Mesodermal cell (in vitro differentiated cells): ENCODE measurements around the gene FAM83D.

ENCODE experiments used
- H3K27ac ChIP-seq: 2 replicates; pipeline ENCODE4 v1.7.0; 2013; ENCODE audit warnings: mild to moderate bottlenecking, low read depth, low read length, moderate library complexity; ENCODE audit not compliant: severe bottlenecking
- H3K36me3 ChIP-seq: 2 replicates; pipeline ENCODE4 v1.7.1; 2013; ENCODE audit warnings: mild to moderate bottlenecking, low read length, moderate library complexity; ENCODE audit not compliant: control insufficient read depth, insufficient read depth
- H3K4me1 ChIP-seq: one replicate; pipeline ENCODE4 v1.7.1; 2013; ENCODE audit warnings: mild to moderate bottlenecking, low read length; ENCODE audit not compliant: insufficient read depth, control insufficient read depth, poor library complexity, severe bottlenecking
- H3K4me3 ChIP-seq: 2 replicates; pipeline ENCODE4 v1.7.0; 2013; ENCODE audit warnings: low read length, control low read depth, mild to moderate bottlenecking; ENCODE audit not compliant: insufficient read depth, poor library complexity, severe bottlenecking; ENCODE audit errors: extremely low read depth
- H3K9me3 ChIP-seq: 2 replicates; pipeline ENCODE4 v1.7.1; 2013; ENCODE audit warnings: mild to moderate bottlenecking, low read length, moderate library complexity; ENCODE audit not compliant: control insufficient read depth
- WGBS, 2 experiments: methylation state at CpG; one replicate each; pipeline ENCODE4 v1.1.5; 2013; ENCODE audit warnings: missing lambda C conversion rate in 2 of 2; ENCODE audit not compliant: insufficient coverage in 2 of 2; 5-methylcytosine and 5-hydroxymethylcytosine counted together

FAM83D gene

GRCh38 chr20:38896009-38896594, 30.1 kb upstream of the FAM83D start:
- Histone ChIP-seq H3K4me3 (no peak overlapping the region), H3K4me1 (peaks cover 2% of the 10 kb centered on the region), H3K36me3 (no peaks in the 10 kb centered on the region), H3K27ac (no peak overlapping the region), H3K9me3 (no peaks in the 10 kb centered on the region)

GRCh38 chr20:38897267-38897666, 28.9 kb upstream of the FAM83D start:
- Histone ChIP-seq H3K9me3 (no peaks in the 10 kb centered on the region), H3K4me1 (peaks cover 2% of the 10 kb centered on the region), H3K27ac (no peak overlapping the region), H3K4me3 (no peak overlapping the region), H3K36me3 (no peaks in the 10 kb centered on the region)
- 100% methylated on average over 3 to 4 of the region's 4 CpGs for WGBS, 2 experiments

GRCh38 chr20:38900606-38901005, 25.6 kb upstream of the FAM83D start:
- Histone ChIP-seq H3K27ac (no peak overlapping the region), H3K36me3 (no peaks in the 10 kb centered on the region), H3K4me3 (no peak overlapping the region), H3K9me3 (no peaks in the 10 kb centered on the region), H3K4me1 (no peaks in the 10 kb centered on the region)
- WGBS, 2 experiments: 90 to 94% methylated on average over 10 to 12 of the region's 13 CpGs

GRCh38 chr20:38902601-38903000, 23.6 kb upstream of the FAM83D start:
- WGBS, 2 experiments: 92 to 99% methylated on average over 7 to 8 of the region's 8 CpGs
- Histone ChIP-seq H3K9me3 (no peaks in the 10 kb centered on the region), H3K27ac (no peak overlapping the region), H3K36me3 (no peaks in the 10 kb centered on the region), H3K4me3 (no peak overlapping the region), H3K4me1 (no peaks in the 10 kb centered on the region)

GRCh38 chr20:38903335-38903734, 22.9 kb upstream of the FAM83D start:
- Histone ChIP-seq H3K4me1 (no peaks in the 10 kb centered on the region), H3K9me3 (no peaks in the 10 kb centered on the region), H3K36me3 (no peaks in the 10 kb centered on the region), H3K27ac (no peak overlapping the region), H3K4me3 (no peak overlapping the region)
- 51 to 56% methylated on average over 5 of the region's 5 CpGs for WGBS, 2 experiments

- Histone ChIP-seq H3K27ac (no peak overlapping the region), H3K4me1 (no peaks in the 10 kb centered on the region), H3K9me3 (no peaks in the 10 kb centered on the region), H3K4me3 (no peak overlapping the region), H3K36me3 (no peaks in the 10 kb centered on the region)
- 100% methylated on average over 1 of the region's 1 CpG for WGBS, 2 experiments
Measured at GRCh38 chr20:38905375-38905774, 20.8 kb upstream of the FAM83D start.

- no peaks in the 10 kb centered on the region for H3K4me1 ChIP-seq
- no peaks in the 10 kb centered on the region for H3K9me3 ChIP-seq
- no peak overlapping the region for H3K4me3 ChIP-seq
- no peaks in the 10 kb centered on the region for H3K36me3 ChIP-seq
- H3K27ac ChIP-seq: no peak overlapping the region
- WGBS, 2 experiments: 93 to 94% methylated on average over 10 to 13 of the region's 13 CpGs
Measured at GRCh38 chr20:38907918-38908677, 18.1 kb upstream of the FAM83D start.

- no peak overlapping the region for H3K27ac ChIP-seq
- no peak overlapping the region for H3K4me3 ChIP-seq
- no peaks in the 10 kb centered on the region for H3K36me3 ChIP-seq
- H3K4me1 ChIP-seq: no peaks in the 10 kb centered on the region
- no peaks in the 10 kb centered on the region for H3K9me3 ChIP-seq
- 94 to 97% methylated on average over 5 to 6 of the region's 7 CpGs for WGBS, 2 experiments
Measured at GRCh38 chr20:38915355-38915754, 10.9 kb upstream of the FAM83D start.

- Histone ChIP-seq H3K36me3 (no peaks in the 10 kb centered on the region), H3K9me3 (no peaks in the 10 kb centered on the region), H3K4me1 (no peaks in the 10 kb centered on the region), H3K4me3 (no peak overlapping the region), H3K27ac (no peak overlapping the region)
- 100% methylated on average over 2 to 4 of the region's 4 CpGs for WGBS, 2 experiments
Measured at GRCh38 chr20:38917657-38918056, 8.6 kb upstream of the FAM83D start.

GRCh38 chr20:38918172-38918571, 8.0 kb upstream of the FAM83D start:
- H3K9me3 ChIP-seq: no peaks in the 10 kb centered on the region
- no peaks in the 10 kb centered on the region for H3K36me3 ChIP-seq
- no peaks in the 10 kb centered on the region for H3K4me1 ChIP-seq
- no peak overlapping the region for H3K27ac ChIP-seq
- WGBS, 2 experiments: 95 to 96% methylated on average over 12 to 19 of the region's 19 CpGs
- H3K4me3 ChIP-seq: no peak overlapping the region

- H3K9me3 ChIP-seq: no peaks in the 10 kb centered on the region
- H3K36me3 ChIP-seq: no peaks in the 10 kb centered on the region
- whole genome bisulfite sequencing, 2 experiments: 75 to 85% methylated on average over 2 to 5 of the region's 7 CpGs
- no peaks in the 10 kb centered on the region for H3K4me1 ChIP-seq
- H3K4me3 ChIP-seq: no peak overlapping the region
- H3K27ac ChIP-seq: no peak overlapping the region
Measured at GRCh38 chr20:38919683-38920082, 6.5 kb upstream of the FAM83D start.
